Adrenal gland (tissue), 5 donors: ENCODE results near the gene PIWIL1.

Source experiments
- CTCF ChIP-seq, 6 experiments: fragments of 450-650 bp in 4 of 6; fragments of 200-600 bp in 2 of 6; sonication (generic) in 1 of 6; IDR thresholded peaks; 1 replicate in 5 of 6; 2 replicates in 1 of 6; pipeline versions ENCODE4 v1.5.1 to v1.8.0; 2016 to 2021; ENCODE audit warnings: antibody characterized with exemption in 6 of 6, mild to moderate bottlenecking in 2 of 6, moderate library complexity in 1 of 6
- POLR2A ChIP-seq, 2 donors: fragments of 450-650 bp; IDR thresholded peaks; one replicate each; pipeline ENCODE4 v1.6.1; 2017; ENCODE audit warnings: antibody characterized with exemption in 2 of 2, mild to moderate bottlenecking in 2 of 2, moderate library complexity in 1 of 2
- donor health status: DM: no; HTN: no; CAD: no.

DNA sequence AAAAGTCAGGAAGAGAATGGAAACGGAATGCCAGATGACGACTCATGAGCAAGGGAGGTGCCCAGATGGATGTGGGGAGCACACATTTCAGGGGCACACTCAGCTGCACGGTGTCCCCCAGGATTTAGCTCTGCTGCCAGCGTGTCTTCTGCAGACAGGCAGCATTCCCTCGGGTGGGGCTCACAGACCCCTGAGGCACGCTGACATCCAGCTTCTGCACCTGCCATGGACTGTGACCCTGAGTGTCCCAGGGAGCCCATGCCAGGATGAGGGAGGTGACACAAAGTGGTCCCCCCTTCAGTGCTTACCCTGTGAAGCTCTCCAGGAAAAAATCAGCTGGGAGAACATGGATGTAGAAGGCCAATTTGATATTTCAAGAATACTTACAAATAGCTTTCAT is 84.2 kb downstream of the PIWIL1 start:
- TF ChIP-seq CTCF (IDR thresholded peaks at IDR 0.05) (no peak), POLR2A (IDR thresholded peaks at IDR 0.05) (no peak)
